ENCODE measurements around the gene CANX. TPM values are rescaled to one million over a fixed set of nuclear protein-coding genes. Genes with fewer than 3 reads are reported as not detected.
A peak's percentile ranks its signal among the peaks of the same experiment; 100 is the strongest.

Gene CANX
- total RNA-seq, 1 donor from 2014 or later: 597 TPM

- no peak for DNase-seq (ENCODE audit: extremely low spot score, unreplicated experiment)
- no peaks in the 10 kb centered on the region for H3K27me3 Mint-ChIP-seq
- peaks cover 51% of the 10 kb centered on the region for H3K4me1 Mint-ChIP-seq (ENCODE audit: unreplicated experiment)
- no peaks in the 10 kb centered on the region for H3K9me3 Mint-ChIP-seq
- no peak overlapping the region for H3K4me3 Mint-ChIP-seq
- peak overlapping the region; percentile 80 for H3K27ac Mint-ChIP-seq
- no peak for TF ChIP-seq CTCF (conservative IDR thresholded peaks at IDR 0.05)
- peaks cover 11% of the 10 kb centered on the region for H3K36me3 Mint-ChIP-seq
These were observed 61.1 kb downstream of the CANX start for GRCh38 chr5:179759581-179760551.

- no peaks in the 10 kb centered on the region for H3K9me3 Mint-ChIP-seq
- H3K27ac Mint-ChIP-seq: peak overlapping the region; percentile 95
- H3K4me3 Mint-ChIP-seq: no peak overlapping the region
- no peak for TF ChIP-seq CTCF (conservative IDR thresholded peaks at IDR 0.05)
- H3K4me1 Mint-ChIP-seq (ENCODE audit: unreplicated experiment): peaks cover 43% of the 10 kb centered on the region
- H3K36me3 Mint-ChIP-seq: peaks cover 4% of the 10 kb centered on the region
- no peak for DNase-seq (ENCODE audit: extremely low spot score, unreplicated experiment)
- H3K27me3 Mint-ChIP-seq: no peaks in the 10 kb centered on the region
These were observed 63.5 kb downstream of the CANX start for GRCh38 chr5:179762079-179762780.

- TF ChIP-seq CTCF (conservative IDR thresholded peaks at IDR 0.05): no peak
- DNase-seq (ENCODE audit: extremely low spot score, unreplicated experiment): no peak
- peak overlapping the region; percentile 42 for H3K4me3 Mint-ChIP-seq
- peaks cover 43% of the 10 kb centered on the region for H3K4me1 Mint-ChIP-seq (ENCODE audit: unreplicated experiment)
- H3K27me3 Mint-ChIP-seq: no peaks in the 10 kb centered on the region
- peaks cover 4% of the 10 kb centered on the region for H3K36me3 Mint-ChIP-seq
- peak overlapping the region; percentile 95 for H3K27ac Mint-ChIP-seq
- H3K9me3 Mint-ChIP-seq: no peaks in the 10 kb centered on the region
These were observed 64.0 kb downstream of the CANX start for GRCh38 chr5:179762781-179763176.

GRCh38 chr5:179763215-179763945 is 64.6 kb downstream of the CANX start:
- peaks cover 43% of the 10 kb centered on the region for H3K4me1 Mint-ChIP-seq (ENCODE audit: unreplicated experiment)
- no peaks in the 10 kb centered on the region for H3K27me3 Mint-ChIP-seq
- peak; percentile 93 for TF ChIP-seq CTCF (conservative IDR thresholded peaks at IDR 0.05)
- peak overlapping the region; percentile 95 for H3K27ac Mint-ChIP-seq
- peak overlapping the region; percentile 42 for H3K4me3 Mint-ChIP-seq
- H3K36me3 Mint-ChIP-seq: peaks cover 4% of the 10 kb centered on the region
- no peak for DNase-seq (ENCODE audit: extremely low spot score, unreplicated experiment)
- no peaks in the 10 kb centered on the region for H3K9me3 Mint-ChIP-seq

GRCh38 chr5:179764056-179764455 is 65.3 kb downstream of the CANX start:
- H3K9me3 Mint-ChIP-seq: no peaks in the 10 kb centered on the region
- DNase-seq (ENCODE audit: extremely low spot score, unreplicated experiment): no peak
- TF ChIP-seq CTCF (conservative IDR thresholded peaks at IDR 0.05): no peak
- peaks cover 5% of the 10 kb centered on the region for H3K36me3 Mint-ChIP-seq
- H3K27ac Mint-ChIP-seq: peak overlapping the region; percentile 95
- peaks cover 42% of the 10 kb centered on the region for H3K4me1 Mint-ChIP-seq (ENCODE audit: unreplicated experiment)
- H3K4me3 Mint-ChIP-seq: no peak overlapping the region
- H3K27me3 Mint-ChIP-seq: no peaks in the 10 kb centered on the region

Measured in type B pancreatic cell (in vitro differentiated cells).